GM23338 (cell line): ENCODE measurements around the gene MTOR. TPM values are rescaled to one million over a fixed set of nuclear protein-coding genes. Genes with fewer than 3 reads are reported as not detected.

Experiments used
- ATAC-seq: fragments of 200-7000 bp; cut with Tn5 transposase; 3 replicates; pipeline ENCODE4 v1.9.1; 2020
- DNase-seq: peaks from one replicate; pipeline ENCODE4 v3.0.0-alpha.2; 2015; ENCODE audit warnings: low spot score
- H2AFZ ChIP-seq: fragments of 200-600 bp; sonication (generic); 2 replicates; pipeline ENCODE4 v1.8.0; 2016; ENCODE audit warnings: antibody characterized with exemption, mild to moderate bottlenecking, moderate library complexity
- H3F3A ChIP-seq: fragments of 200-600 bp; sonication (generic); replicated peaks from 2 replicates; pipeline ENCODE4 v1.8.0; 2017; ENCODE audit warnings: antibody characterized with exemption, mixed run types, low read depth
- H3K27ac ChIP-seq: fragments of 200-600 bp; sonication (generic); 2 replicates; pipeline ENCODE4 v1.6.1; 2016; ENCODE audit warnings: low read depth
- H3K27me3 ChIP-seq: fragments of 200-600 bp; sonication (generic); 2 replicates; pipeline ENCODE4 v1.8.0; 2016; ENCODE audit warnings: mild to moderate bottlenecking, mixed run types, moderate library complexity; ENCODE audit not compliant: insufficient read depth
- H3K36me3 ChIP-seq: fragments of 200-600 bp; sonication (generic); 2 replicates; pipeline ENCODE4 v1.8.0; 2016; ENCODE audit warnings: mild to moderate bottlenecking; ENCODE audit not compliant: insufficient read depth
- H3K4me1 ChIP-seq: fragments of 200-600 bp; sonication (generic); 2 replicates; pipeline ENCODE4 v1.8.0; 2016; ENCODE audit warnings: mild to moderate bottlenecking, moderate library complexity; ENCODE audit not compliant: insufficient read depth
- H3K4me2 ChIP-seq: fragments of 200-600 bp; sonication (generic); 2 replicates; pipeline ENCODE4 v1.7.1; 2017; ENCODE audit warnings: mixed run types
- H3K4me3 ChIP-seq: fragments of 200-600 bp; sonication (generic); 2 replicates; pipeline ENCODE4 v1.6.1; 2016; ENCODE audit warnings: mixed run types
- H3K79me2 ChIP-seq: fragments of 200-600 bp; sonication (generic); replicated peaks from 2 replicates; pipeline ENCODE4 v1.8.0; 2017; ENCODE audit warnings: mild to moderate bottlenecking; ENCODE audit not compliant: insufficient read depth
- H3K9me2 ChIP-seq: fragments of 200-600 bp; sonication (generic); 2 replicates; pipeline ENCODE4 v1.8.0; 2017; ENCODE audit not compliant: insufficient read depth
- H4K20me1 ChIP-seq: fragments of 200-600 bp; sonication (generic); replicated peaks from 2 replicates; pipeline ENCODE4 v1.8.0; 2017; ENCODE audit warnings: mild to moderate bottlenecking; ENCODE audit not compliant: insufficient read depth
- H3K27ac Mint-ChIP-seq: 2 replicates; pipeline ENCODE4 v1.8.0; 2020; ENCODE audit warnings: inconsistent platforms, mild to moderate bottlenecking, moderate library complexity, mixed read lengths
- H3K27me3 Mint-ChIP-seq: 3 replicates; pipeline ENCODE4 v1.8.0; 2022; ENCODE audit warnings: low read depth, mild to moderate bottlenecking, moderate library complexity, mixed read lengths, inconsistent platforms; ENCODE audit not compliant: insufficient read depth, poor library complexity
- H3K36me3 Mint-ChIP-seq: 3 replicates; pipeline ENCODE4 v1.8.0; 2021; ENCODE audit warnings: low read depth, mild to moderate bottlenecking, inconsistent platforms, moderate library complexity, mixed read lengths
- H3K4me1 Mint-ChIP-seq: 3 replicates; pipeline ENCODE4 v1.8.0; 2020; ENCODE audit warnings: mild to moderate bottlenecking, inconsistent platforms, mixed read lengths
- H3K4me3 Mint-ChIP-seq: 3 replicates; pipeline ENCODE4 v1.8.0; 2021; ENCODE audit warnings: moderate library complexity, mild to moderate bottlenecking, inconsistent platforms, mixed read lengths
- H3K9me3 Mint-ChIP-seq: 3 replicates; pipeline ENCODE4 v1.8.0; 2020; ENCODE audit warnings: moderate library complexity, mild to moderate bottlenecking, inconsistent platforms, mixed read lengths
- ETS1 ChIP-seq: IDR thresholded peaks from 2 replicates; pipeline ENCODE4 v1.6.1; 2016; ENCODE audit warnings: antibody characterized with exemption
- EZH2 ChIP-seq: fragments of 200-600 bp; sonication (generic); IDR thresholded peaks from one replicate; pipeline ENCODE4 v1.8.0; 2017; ENCODE audit warnings: antibody characterized with exemption, mild to moderate bottlenecking, low read depth; ENCODE audit not compliant: unreplicated experiment
- EZH2phosphoT487 ChIP-seq: fragments of 200-600 bp; sonication (generic); IDR thresholded peaks from one replicate; pipeline ENCODE4 v1.8.1; 2018; ENCODE audit warnings: antibody characterized with exemption; ENCODE audit not compliant: unreplicated experiment
- STAT1 ChIP-seq: IDR thresholded peaks from one replicate; pipeline ENCODE4 v1.6.1; 2016; ENCODE audit warnings: antibody characterized with exemption; ENCODE audit not compliant: unreplicated experiment
- polyA plus RNA-seq: library from polyadenylated mRNA; unstranded; fragments of >200 nt; fragmentation: Nextera tagmentation; extraction: Ambion mirVana; gene quantifications from 2 replicates; pipeline ENCODE4 v1.2.1, GENCODE V29; 2016
- total RNA-seq: library from RNA; depleted of rRNA; stranded (reverse); fragments of >200 nt; shearing (Covaris generic); gene quantifications from 2 replicates; pipeline ENCODE4 v1.2.3, GENCODE V29; 2014
- TF ChIP-seq, protein P1 (sequence below): fragments of 250-450 bp; sonication (Bioruptor Pico); IDR thresholded peaks from 2 replicates; pipeline ENCODE4 v1.5.0; 2020; ENCODE audit warnings: mild to moderate bottlenecking, moderate library complexity

The MTOR gene
- total and polyA plus RNA-seq, 2 experiments from 2014 or later = 22.8 to 98.0 TPM

DNA sequence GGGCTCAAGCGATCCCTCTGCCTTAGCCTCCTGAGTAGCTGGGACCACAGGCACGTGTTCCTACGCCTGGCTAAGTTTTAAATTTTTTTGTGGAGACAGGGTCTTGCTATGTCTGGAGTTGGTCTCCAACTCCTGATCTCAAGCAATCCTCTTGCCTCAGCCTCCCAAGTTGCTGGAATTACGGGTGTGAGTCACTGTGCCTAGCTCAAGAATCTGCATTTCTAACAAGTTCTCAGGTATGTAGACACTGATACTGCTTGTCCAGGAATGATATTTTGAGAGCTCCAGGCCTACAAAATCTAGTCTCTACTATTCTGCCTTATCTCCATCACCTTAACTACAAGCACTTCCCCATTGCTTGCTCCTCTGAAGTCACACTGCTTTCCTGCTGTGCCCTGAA lies 50.9 kb downstream of the MTOR start (continued):
- TF ChIP-seq, protein P1, sequence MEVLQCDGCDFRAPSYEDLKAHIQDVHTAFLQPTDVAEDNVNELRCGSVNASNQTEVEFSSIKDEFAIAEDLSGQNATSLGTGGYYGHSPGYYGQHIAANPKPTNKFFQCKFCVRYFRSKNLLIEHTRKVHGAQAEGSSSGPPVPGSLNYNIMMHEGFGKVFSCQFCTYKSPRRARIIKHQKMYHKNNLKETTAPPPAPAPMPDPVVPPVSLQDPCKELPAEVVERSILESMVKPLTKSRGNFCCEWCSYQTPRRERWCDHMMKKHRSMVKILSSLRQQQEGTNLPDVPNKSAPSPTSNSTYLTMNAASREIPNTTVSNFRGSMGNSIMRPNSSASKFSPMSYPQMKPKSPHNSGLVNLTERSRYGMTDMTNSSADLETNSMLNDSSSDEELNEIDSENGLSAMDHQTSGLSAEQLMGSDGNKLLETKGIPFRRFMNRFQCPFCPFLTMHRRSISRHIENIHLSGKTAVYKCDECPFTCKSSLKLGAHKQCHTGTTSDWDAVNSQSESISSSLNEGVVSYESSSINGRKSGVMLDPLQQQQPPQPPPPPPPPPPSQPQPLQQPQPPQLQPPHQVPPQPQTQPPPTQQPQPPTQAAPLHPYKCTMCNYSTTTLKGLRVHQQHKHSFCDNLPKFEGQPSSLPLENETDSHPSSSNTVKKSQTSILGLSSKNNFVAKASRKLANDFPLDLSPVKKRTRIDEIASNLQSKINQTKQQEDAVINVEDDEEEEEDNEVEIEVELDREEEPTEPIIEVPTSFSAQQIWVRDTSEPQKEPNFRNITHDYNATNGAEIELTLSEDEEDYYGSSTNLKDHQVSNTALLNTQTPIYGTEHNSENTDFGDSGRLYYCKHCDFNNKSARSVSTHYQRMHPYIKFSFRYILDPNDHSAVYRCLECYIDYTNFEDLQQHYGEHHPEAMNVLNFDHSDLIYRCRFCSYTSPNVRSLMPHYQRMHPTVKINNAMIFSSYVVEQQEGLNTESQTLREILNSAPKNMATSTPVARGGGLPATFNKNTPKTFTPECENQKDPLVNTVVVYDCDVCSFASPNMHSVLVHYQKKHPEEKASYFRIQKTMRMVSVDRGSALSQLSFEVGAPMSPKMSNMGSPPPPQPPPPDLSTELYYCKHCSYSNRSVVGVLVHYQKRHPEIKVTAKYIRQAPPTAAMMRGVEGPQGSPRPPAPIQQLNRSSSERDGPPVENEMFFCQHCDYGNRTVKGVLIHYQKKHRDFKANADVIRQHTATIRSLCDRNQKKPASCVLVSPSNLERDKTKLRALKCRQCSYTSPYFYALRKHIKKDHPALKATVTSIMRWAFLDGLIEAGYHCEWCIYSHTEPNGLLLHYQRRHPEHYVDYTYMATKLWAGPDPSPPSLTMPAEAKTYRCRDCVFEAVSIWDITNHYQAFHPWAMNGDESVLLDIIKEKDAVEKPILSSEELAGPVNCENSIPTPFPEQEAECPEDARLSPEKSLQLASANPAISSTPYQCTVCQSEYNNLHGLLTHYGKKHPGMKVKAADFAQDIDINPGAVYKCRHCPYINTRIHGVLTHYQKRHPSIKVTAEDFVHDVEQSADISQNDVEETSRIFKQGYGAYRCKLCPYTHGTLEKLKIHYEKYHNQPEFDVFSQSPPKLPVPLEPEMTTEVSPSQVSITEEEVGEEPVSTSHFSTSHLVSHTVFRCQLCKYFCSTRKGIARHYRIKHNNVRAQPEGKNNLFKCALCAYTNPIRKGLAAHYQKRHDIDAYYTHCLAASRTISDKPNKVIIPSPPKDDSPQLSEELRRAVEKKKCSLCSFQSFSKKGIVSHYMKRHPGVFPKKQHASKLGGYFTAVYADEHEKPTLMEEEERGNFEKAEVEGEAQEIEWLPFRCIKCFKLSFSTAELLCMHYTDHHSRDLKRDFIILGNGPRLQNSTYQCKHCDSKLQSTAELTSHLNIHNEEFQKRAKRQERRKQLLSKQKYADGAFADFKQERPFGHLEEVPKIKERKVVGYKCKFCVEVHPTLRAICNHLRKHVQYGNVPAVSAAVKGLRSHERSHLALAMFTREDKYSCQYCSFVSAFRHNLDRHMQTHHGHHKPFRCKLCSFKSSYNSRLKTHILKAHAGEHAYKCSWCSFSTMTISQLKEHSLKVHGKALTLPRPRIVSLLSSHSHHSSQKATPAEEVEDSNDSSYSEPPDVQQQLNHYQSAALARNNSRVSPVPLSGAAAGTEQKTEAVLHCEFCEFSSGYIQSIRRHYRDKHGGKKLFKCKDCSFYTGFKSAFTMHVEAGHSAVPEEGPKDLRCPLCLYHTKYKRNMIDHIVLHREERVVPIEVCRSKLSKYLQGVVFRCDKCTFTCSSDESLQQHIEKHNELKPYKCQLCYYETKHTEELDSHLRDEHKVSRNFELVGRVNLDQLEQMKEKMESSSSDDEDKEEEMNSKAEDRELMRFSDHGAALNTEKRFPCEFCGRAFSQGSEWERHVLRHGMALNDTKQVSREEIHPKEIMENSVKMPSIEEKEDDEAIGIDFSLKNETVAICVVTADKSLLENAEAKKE (CRISPR knock-in tag) = no peak
- TF ChIP-seq ETS1 (no peak), EZH2 (no peak), EZH2phosphoT487 (no peak), STAT1 (no peak)

DNA sequence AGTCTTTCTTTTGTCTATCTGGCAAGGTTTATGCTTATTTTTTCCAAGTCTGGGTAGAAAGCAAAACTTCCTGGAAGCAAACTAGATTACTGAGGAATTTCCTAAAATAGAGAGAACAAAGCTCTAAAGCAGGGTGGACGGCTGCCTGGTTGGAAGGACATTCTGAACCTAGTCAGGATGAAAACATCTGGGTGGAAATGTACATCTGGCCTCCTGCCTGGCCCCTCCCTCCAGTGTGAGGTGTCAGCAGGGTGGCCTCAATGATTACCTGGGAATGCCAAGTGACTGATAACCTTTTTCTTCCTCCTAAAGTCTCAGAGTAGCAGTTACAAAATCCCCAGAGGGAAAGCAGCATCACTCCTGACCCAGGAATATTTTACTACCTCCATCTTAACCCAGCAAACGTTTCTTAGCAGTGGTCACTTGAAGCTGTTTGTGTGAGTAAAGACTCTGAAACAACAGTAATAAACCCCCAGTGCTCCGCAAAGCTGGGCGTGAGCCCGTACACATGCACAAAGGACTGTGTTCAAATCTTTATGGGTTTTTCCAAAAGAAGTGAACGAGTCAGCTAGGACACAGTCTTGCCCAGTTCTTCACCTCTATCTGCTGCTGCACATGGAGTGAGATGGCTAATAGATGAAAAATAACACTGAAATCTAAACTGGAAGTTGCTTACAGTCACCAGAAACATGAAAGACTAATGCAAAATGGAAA lies 54.3 kb downstream of the MTOR start:
- Mint-ChIP-seq H3K9me3 (no peaks in the 10 kb centered on the region), H3K36me3 (peaks cover 72% of the 10 kb centered on the region), H3K27ac (no peak overlapping the region), H3K27me3 (peaks cover 2% of the 10 kb centered on the region), H3K4me3 (no peak overlapping the region), H3K4me1 (no peaks in the 10 kb centered on the region)
- H3K9me2 ChIP-seq = no peaks in the 10 kb centered on the region
- H3K4me2 ChIP-seq = no peak overlapping the region
- no peaks in the 10 kb centered on the region for H3K79me2 ChIP-seq
- no peaks in the 10 kb centered on the region for H3K27me3 ChIP-seq
- no peaks in the 10 kb centered on the region for H3K4me1 ChIP-seq
- H3K27ac ChIP-seq = no peak overlapping the region
- H3K4me3 ChIP-seq = no peak overlapping the region
- ATAC-seq (no peak), DNase-seq (no peak)
- no peaks in the 10 kb centered on the region for H3F3A ChIP-seq
- H4K20me1 ChIP-seq = peaks cover 9% of the 10 kb centered on the region; the same call in 1 of the 2 replicates
- no peak overlapping the region for H2AFZ ChIP-seq
- peaks cover 53% of the 10 kb centered on the region for H3K36me3 ChIP-seq
- TF ChIP-seq, protein P1 (CRISPR knock-in tag) = no peak
- TF ChIP-seq EZH2phosphoT487 (no peak), ETS1 (no peak)
